Measurements from ENCODE around the gene CSH2.
"Not testable (repeated sequence)": the region's sequence is repeated elsewhere in the genome, so short reads cannot be mapped to it uniquely, and the experiment has no call there.

Gene CSH2

GRCh38 chr17:63873577-63873976 is at the start of gene CSH2:
Gene CSH2, minus strand, starts transcription at chr17:63873677. Its CDS starts 63 bp downstream, at chr17:63873614.
- DNase-seq (ENCODE audit: low read depth in 2 of 2, low spot score in 1 of 2): not testable (repeated sequence)

GRCh38 chr17:63922402-63922801 is 48.9 kb upstream of the CSH2 start:
- not testable (repeated sequence) for DNase-seq (ENCODE audit: low read depth in 2 of 2, low spot score in 1 of 2)

- DNase-seq (ENCODE audit: low read depth in 2 of 2, low spot score in 1 of 2): not testable (repeated sequence)
Measured at GRCh38 chr17:63920779-63921178, 47.3 kb upstream of the CSH2 start.

- not testable (repeated sequence) for DNase-seq (ENCODE audit: low read depth in 2 of 2, low spot score in 1 of 2)
Measured at GRCh38 chr17:63920050-63920449, 46.6 kb upstream of the CSH2 start.

GRCh38 chr17:63919311-63919723 is 45.8 kb upstream of the CSH2 start:
- DNase-seq (ENCODE audit: low read depth in 2 of 2, low spot score in 1 of 2): peak; percentile 28 to 60

- DNase-seq (ENCODE audit: low read depth in 2 of 2, low spot score in 1 of 2): not testable (repeated sequence)
Measured at GRCh38 chr17:63918789-63919305, 45.4 kb upstream of the CSH2 start, which contains the start of gene GH1. Gene GH1, minus strand, starts transcription at chr17:63918839. Its CDS starts 63 bp downstream, at chr17:63918776.

GRCh38 chr17:63918305-63918704 is 44.8 kb upstream of the CSH2 start:
- DNase-seq (ENCODE audit: low read depth in 2 of 2, low spot score in 1 of 2): no peak

- no peak for DNase-seq (ENCODE audit: low read depth in 2 of 2, low spot score in 1 of 2)
Measured at GRCh38 chr17:63917646-63918045, 44.2 kb upstream of the CSH2 start.

GRCh38 chr17:63917206-63917605 is 43.7 kb upstream of the CSH2 start:
- DNase-seq (ENCODE audit: low read depth in 2 of 2, low spot score in 1 of 2): not testable (repeated sequence)

- no peak for DNase-seq (ENCODE audit: low read depth in 2 of 2, low spot score in 1 of 2)
Measured at GRCh38 chr17:63916566-63917185, 43.2 kb upstream of the CSH2 start.

GRCh38 chr17:63915753-63916152 is 42.3 kb upstream of the CSH2 start:
- DNase-seq (ENCODE audit: low read depth in 2 of 2, low spot score in 1 of 2): not testable (repeated sequence)

GRCh38 chr17:63914471-63914870 is 41.0 kb upstream of the CSH2 start:
- DNase-seq (ENCODE audit: low read depth in 2 of 2, low spot score in 1 of 2): no peak

GRCh38 chr17:63911657-63912100 is 38.2 kb upstream of the CSH2 start:
- peak; percentile 44 to 47 for DNase-seq (ENCODE audit: low read depth in 2 of 2, low spot score in 1 of 2)

GRCh38 chr17:63911041-63911635 is 37.7 kb upstream of the CSH2 start, which contains the start of gene CSHL1:
Gene CSHL1, minus strand, starts transcription at chr17:63911258. Its CDS starts 62 bp downstream, at chr17:63911196.
- DNase-seq (ENCODE audit: low read depth in 2 of 2, low spot score in 1 of 2): no peak

- no peak for DNase-seq (ENCODE audit: low read depth in 2 of 2, low spot score in 1 of 2)
Measured at GRCh38 chr17:63910096-63910495, 36.6 kb upstream of the CSH2 start.

GRCh38 chr17:63909586-63909985 is 36.1 kb upstream of the CSH2 start:
- DNase-seq (ENCODE audit: low read depth in 2 of 2, low spot score in 1 of 2): not testable (repeated sequence)

- DNase-seq (ENCODE audit: low read depth in 2 of 2, low spot score in 1 of 2): not testable (repeated sequence)
Measured at GRCh38 chr17:63907161-63907778, 33.8 kb upstream of the CSH2 start.

- DNase-seq (ENCODE audit: low read depth in 2 of 2, low spot score in 1 of 2): not testable (repeated sequence)
Measured at GRCh38 chr17:63904796-63905195, 31.3 kb upstream of the CSH2 start.

- DNase-seq (ENCODE audit: low read depth in 2 of 2, low spot score in 1 of 2): not testable (repeated sequence)
Measured at GRCh38 chr17:63903787-63904201, 30.3 kb upstream of the CSH2 start.

GRCh38 chr17:63901971-63902370 is 28.5 kb upstream of the CSH2 start:
- DNase-seq (ENCODE audit: low read depth in 2 of 2, low spot score in 1 of 2): not testable (repeated sequence)

GRCh38 chr17:63898899-63899798 is 25.7 kb upstream of the CSH2 start:
- not testable (repeated sequence) for DNase-seq (ENCODE audit: low read depth in 2 of 2, low spot score in 1 of 2)
